IPS DF 6.9 (cell line): ENCODE data around the gene SNX30.

Experiments used
- DNase-seq: peaks from one replicate; pipeline ENCODE4 v3.0.0-alpha.2; 2013; ENCODE audit warnings: low read depth, low spot score
- H3K27ac ChIP-seq: one replicate; pipeline ENCODE4 v1.5.1; 2013; ENCODE audit warnings: low read length, control low read depth
- H3K27me3 ChIP-seq: 2 replicates; pipeline ENCODE4 v1.6.1; 2013; ENCODE audit warnings: mild to moderate bottlenecking, low read length; ENCODE audit not compliant: control insufficient read depth, insufficient read depth
- H3K36me3 ChIP-seq: 2 replicates; pipeline ENCODE4 v1.6.1; 2013; ENCODE audit warnings: low read length; ENCODE audit not compliant: control insufficient read depth, insufficient read depth
- H3K4me1 ChIP-seq: 2 replicates; pipeline ENCODE4 v1.6.1; 2013; ENCODE audit warnings: low read length; ENCODE audit not compliant: control insufficient read depth, insufficient read depth
- H3K4me3 ChIP-seq: 2 replicates; pipeline ENCODE4 v1.5.1; 2013; ENCODE audit warnings: mild to moderate bottlenecking, low read length
- H3K9me3 ChIP-seq: 2 replicates; pipeline ENCODE4 v1.6.1; 2013; ENCODE audit warnings: low read length, inconsistent platforms; ENCODE audit not compliant: control insufficient read depth, insufficient read depth
- WGBS: extraction: QIAGEN DNeasy Blood & Tissue Kit; methylation state at CpG from one replicate; pipeline ENCODE4 v1.1.7; 2013; ENCODE audit warnings: mixed read lengths, missing lambda C conversion rate; ENCODE audit not compliant: insufficient read length, insufficient coverage; 5-methylcytosine and 5-hydroxymethylcytosine counted together

SNX30 gene

DNA sequence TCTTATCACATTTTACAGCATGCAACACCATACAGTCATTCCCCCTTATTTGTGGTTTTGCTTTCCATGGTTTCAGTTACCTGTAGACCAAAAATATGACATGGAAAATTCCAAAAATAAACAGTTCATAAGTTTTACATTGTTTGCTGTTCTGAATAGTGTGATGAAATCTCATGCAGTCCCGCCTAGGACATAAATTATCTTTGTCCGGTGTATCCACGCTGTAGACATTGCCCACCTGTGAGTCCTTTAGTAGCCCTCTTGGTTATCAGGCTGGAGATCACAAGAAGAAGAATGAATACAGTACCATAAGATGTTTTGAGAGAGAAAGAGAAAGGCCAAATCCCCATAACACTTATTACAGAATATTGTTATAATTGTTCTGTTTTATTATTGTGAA is 72.1 kb downstream of the SNX30 start:
- Histone ChIP-seq H3K4me1 (no peaks in the 10 kb centered on the region), H3K36me3 (no peaks in the 10 kb centered on the region), H3K27me3 (no peaks in the 10 kb centered on the region), H3K9me3 (no peaks in the 10 kb centered on the region), H3K4me3 (no peak overlapping the region), H3K27ac (no peak overlapping the region)
- DNase-seq: no peak
- WGBS: no CpG with 5 or more reads among the region's 3 CpGs

DNA sequence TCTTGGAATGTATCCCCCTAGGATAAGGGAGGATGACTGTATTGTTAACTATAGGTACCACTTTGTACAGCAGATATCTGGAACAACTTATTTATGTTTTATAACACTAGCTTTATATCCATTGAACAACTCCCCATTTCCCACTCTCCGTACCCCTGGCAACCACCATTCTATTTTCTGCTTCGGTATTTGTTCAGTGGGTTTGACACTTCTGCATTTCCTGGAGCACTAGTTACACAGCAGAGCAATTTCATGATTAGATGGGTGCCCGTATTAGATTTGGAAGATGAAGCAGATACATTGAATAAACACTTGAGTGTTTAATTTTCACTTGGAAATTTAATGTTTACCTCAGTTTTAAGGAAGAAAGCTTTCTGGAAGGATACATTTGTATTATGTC is 72.7 kb downstream of the SNX30 start:
- Histone ChIP-seq H3K4me1 (no peaks in the 10 kb centered on the region), H3K9me3 (no peaks in the 10 kb centered on the region), H3K36me3 (no peaks in the 10 kb centered on the region), H3K27me3 (no peaks in the 10 kb centered on the region), H3K27ac (no peak overlapping the region), H3K4me3 (no peak overlapping the region)
- no CpG with 5 or more reads among the region's 3 CpGs for WGBS
- no peak for DNase-seq

DNA sequence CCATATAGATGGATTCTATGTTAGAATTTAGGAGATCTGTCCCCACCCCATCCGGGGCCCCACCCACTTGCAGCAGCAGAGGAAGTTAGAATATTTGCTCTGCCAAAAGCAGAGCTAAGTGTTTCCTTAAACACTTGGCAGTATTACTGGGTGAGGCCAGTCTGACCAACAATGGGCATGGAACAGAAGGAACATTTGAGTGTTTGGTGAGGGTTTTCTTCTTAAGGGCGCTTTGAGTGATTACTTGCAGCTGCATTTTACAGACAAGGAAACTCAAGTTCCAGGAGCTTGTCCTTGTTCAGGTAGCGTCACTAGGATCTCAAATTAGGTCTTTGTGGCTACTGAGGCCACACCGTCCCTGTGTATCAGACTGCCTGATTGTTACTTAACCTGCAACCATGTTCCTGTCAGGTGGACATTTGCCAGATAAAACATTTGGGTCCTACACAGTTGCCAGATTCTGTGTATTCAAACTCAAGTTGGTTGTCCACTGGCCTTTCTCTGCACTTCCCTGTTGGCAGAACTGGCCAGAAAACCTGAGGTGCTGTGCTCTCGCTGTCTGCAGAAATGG is 80.8 kb downstream of the SNX30 start:
- Histone ChIP-seq H3K36me3 (peaks cover 3% of the 10 kb centered on the region; the same call in 1 of the 2 replicates), H3K4me1 (no peaks in the 10 kb centered on the region), H3K27me3 (no peaks in the 10 kb centered on the region), H3K4me3 (no peak overlapping the region), H3K27ac (no peak overlapping the region), H3K9me3 (no peaks in the 10 kb centered on the region)
- DNase-seq: no peak
- WGBS: no CpG with 5 or more reads among the region's 5 CpGs

DNA sequence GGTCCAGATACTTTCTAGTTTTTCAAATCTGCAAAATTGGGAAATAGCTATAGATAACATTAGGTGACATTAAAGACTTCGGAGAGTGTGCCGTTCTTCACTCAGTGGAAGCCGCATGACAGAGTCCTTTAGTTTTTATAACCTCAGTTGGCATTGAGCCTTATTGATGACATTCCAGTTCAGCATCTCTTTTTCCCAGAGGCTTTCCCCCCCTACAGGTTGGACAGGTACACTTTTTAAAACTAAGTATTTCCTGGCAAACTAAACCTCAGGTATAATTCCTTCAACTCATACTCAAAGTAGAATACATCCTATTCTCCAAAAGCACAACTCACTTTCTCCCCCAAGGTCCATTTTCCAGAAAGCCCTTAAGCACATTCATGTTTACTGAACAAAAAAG is 81.4 kb downstream of the SNX30 start:
- H3K27ac ChIP-seq: no peak overlapping the region
- peaks cover 3% of the 10 kb centered on the region; the same call in 1 of the 2 replicates for H3K36me3 ChIP-seq
- H3K9me3 ChIP-seq: no peaks in the 10 kb centered on the region
- H3K27me3 ChIP-seq: no peaks in the 10 kb centered on the region
- no peak for DNase-seq
- no CpG with 5 or more reads among the region's 3 CpGs for WGBS
- H3K4me1 ChIP-seq: peaks cover 2% of the 10 kb centered on the region; the same call in 1 of the 2 replicates
- H3K4me3 ChIP-seq: no peak overlapping the region

DNA sequence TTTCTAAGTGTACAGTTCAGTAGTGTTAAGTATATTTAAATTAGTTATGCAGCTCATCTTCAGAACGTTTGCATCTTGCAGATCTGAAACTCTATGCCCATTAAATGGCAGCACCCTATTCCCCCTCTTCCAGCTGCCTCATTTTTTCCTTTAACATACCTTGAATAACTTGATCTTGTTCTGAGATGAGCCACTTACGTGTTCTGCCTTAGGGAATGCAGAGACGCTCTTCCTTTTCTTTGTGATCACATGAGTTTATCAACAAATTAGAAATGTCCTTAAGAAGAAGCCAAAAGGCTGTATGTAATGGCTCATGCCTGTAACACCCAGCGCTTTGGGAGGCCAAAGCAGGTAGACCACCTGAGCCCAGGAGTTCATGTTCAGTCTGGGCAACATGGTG is 82.5 kb downstream of the SNX30 start:
- no peak for DNase-seq
- H3K4me3 ChIP-seq: no peak overlapping the region
- H3K36me3 ChIP-seq: peaks cover 3% of the 10 kb centered on the region; the same call in 1 of the 2 replicates
- H3K27me3 ChIP-seq: no peaks in the 10 kb centered on the region
- peaks cover 2% of the 10 kb centered on the region; the same call in 1 of the 2 replicates for H3K4me1 ChIP-seq
- no peaks in the 10 kb centered on the region for H3K9me3 ChIP-seq
- no CpG with 5 or more reads among the region's 4 CpGs for WGBS
- H3K27ac ChIP-seq: no peak overlapping the region

DNA sequence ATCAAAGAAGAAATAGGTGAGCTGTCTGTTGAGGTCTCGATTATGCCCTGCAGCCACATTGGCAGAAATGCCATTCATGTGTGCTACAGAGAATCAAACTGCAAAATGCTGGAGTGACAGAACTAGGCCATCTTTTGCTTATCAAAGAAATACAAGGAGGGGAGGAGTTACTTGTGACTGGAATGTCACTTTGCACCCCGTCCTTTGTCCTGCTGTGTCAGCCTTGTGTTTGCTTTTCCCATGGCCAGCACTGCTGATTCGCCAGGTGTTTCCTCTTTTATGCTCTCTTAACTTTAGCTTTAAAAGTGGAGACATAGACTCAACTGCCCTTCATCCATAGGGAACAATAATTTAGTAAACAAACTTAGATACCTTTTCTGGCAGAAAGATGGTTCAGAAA is 85.8 kb downstream of the SNX30 start:
- Histone ChIP-seq H3K4me1 (peaks cover 2% of the 10 kb centered on the region; the same call in 1 of the 2 replicates), H3K27ac (no peak overlapping the region), H3K9me3 (no peaks in the 10 kb centered on the region), H3K4me3 (no peak overlapping the region), H3K27me3 (no peaks in the 10 kb centered on the region), H3K36me3 (peaks cover 3% of the 10 kb centered on the region; the same call in 1 of the 2 replicates)
- WGBS: no CpG with 5 or more reads among the region's 3 CpGs
- no peak for DNase-seq

DNA sequence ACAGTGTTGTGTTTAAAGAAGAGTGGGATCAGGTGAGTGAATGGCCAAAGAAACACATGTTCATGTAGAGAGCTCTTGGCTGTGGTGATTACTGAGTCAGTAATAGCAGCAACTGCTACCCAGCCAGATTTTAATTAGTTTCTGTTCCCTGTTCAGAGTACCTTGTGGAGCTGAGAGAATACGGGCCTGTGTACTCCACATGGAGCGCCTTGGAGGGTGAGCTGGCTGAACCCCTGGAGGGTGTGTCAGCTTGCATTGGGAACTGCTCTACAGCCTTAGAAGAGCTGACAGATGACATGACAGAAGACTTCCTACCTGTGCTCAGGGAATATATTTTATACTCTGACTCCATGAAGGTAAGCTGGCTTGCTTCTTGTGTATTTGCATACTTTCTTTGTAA is 87.8 kb downstream of the SNX30 start:
- no CpG with 5 or more reads among the region's 2 CpGs for WGBS

DNA sequence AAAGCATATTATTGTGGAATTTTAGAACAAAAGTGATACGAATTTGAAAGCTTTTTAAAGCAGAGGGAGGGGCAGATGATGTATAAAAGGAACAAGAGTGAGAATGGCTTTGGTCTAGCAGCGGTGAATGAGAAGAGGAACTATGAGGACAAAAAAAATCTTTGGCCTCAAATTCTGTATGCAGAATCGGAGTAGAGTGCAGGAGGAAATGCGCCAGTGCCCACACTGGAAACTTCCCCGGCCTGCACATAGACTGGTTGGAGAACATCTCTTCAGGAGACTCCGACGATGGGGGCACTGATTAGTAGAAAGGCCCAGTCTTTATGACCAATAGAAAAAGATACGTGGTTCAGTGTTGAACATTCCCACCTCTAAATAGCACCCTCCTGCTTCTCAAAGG is 88.8 kb downstream of the SNX30 start:
- Histone ChIP-seq H3K4me1 (peaks cover 2% of the 10 kb centered on the region; the same call in 1 of the 2 replicates), H3K36me3 (no peaks in the 10 kb centered on the region), H3K4me3 (no peak overlapping the region), H3K9me3 (no peaks in the 10 kb centered on the region), H3K27me3 (no peaks in the 10 kb centered on the region), H3K27ac (no peak overlapping the region)
- no peak for DNase-seq
- no CpG with 5 or more reads among the region's 8 CpGs for WGBS

More for the DNA sequence above, 87.8 kb downstream of the SNX30 start:
- no peaks in the 10 kb centered on the region for H3K9me3 ChIP-seq
- H3K36me3 ChIP-seq: no peaks in the 10 kb centered on the region
- H3K27me3 ChIP-seq: no peaks in the 10 kb centered on the region
- peaks cover 2% of the 10 kb centered on the region; the same call in 1 of the 2 replicates for H3K4me1 ChIP-seq
- no peak overlapping the region for H3K27ac ChIP-seq
- H3K4me3 ChIP-seq: no peak overlapping the region
- no peak for DNase-seq

DNA sequence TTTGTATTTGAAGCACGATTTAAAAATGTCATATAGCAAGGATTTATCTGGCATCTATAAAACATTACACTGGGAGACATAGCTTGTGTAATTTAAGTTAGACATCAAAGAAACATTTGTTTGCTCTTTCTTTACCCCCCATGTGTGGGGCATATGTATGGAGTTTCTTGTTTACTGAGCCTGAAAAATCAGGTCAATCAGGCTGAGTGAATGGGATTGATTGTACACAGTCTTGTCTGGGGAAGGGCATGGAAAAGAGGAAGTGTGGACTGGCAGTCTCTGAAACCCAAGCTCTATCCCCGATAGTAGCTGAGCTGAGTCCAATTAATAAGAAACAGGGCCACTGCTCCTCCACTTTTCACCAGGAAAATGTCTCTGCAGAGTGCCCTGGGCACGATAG is 90.7 kb downstream of the SNX30 start:
- Histone ChIP-seq H3K27me3 (no peaks in the 10 kb centered on the region), H3K4me3 (no peak overlapping the region), H3K9me3 (no peaks in the 10 kb centered on the region), H3K4me1 (peaks cover 2% of the 10 kb centered on the region; the same call in 1 of the 2 replicates), H3K27ac (no peak overlapping the region), H3K36me3 (no peaks in the 10 kb centered on the region)
- no CpG with 5 or more reads among the region's 3 CpGs for WGBS
- no peak for DNase-seq

DNA sequence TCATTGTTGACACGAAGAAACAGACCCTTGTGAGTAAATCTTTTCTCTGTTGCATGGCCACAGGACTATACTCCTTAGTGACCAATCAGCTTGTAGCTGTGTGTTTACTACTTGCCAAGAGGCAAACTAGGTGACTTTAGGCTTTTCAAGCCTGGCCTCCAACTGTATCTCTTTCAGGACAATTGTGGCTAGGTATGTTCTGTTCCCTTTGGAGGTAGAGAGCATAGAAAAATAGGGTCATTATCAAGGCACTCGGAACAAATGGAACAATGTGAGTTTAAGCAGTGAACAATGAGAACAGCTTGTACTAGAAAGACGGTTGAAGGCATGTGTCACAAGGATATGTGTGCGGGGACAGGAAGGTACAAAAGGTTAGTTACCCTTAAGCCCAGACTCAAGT is 92.0 kb downstream of the SNX30 start:
- H3K4me1 ChIP-seq: peaks cover 3% of the 10 kb centered on the region; the same call in 1 of the 2 replicates
- no peak for DNase-seq
- H3K27me3 ChIP-seq: no peaks in the 10 kb centered on the region
- no peak overlapping the region for H3K4me3 ChIP-seq
- no peaks in the 10 kb centered on the region for H3K36me3 ChIP-seq
- H3K9me3 ChIP-seq: no peaks in the 10 kb centered on the region
- WGBS: no CpG with 5 or more reads among the region's 4 CpGs
- no peak overlapping the region for H3K27ac ChIP-seq
